ENCODE measurements around the gene SPATA24. TPM values are rescaled to one million over a fixed set of nuclear protein-coding genes. Genes with fewer than 3 reads are reported as not detected.

SPATA24 gene
- total RNA-seq, 2 donors from 2014 or later: 18.9 TPM; not detected in 1

DNA sequence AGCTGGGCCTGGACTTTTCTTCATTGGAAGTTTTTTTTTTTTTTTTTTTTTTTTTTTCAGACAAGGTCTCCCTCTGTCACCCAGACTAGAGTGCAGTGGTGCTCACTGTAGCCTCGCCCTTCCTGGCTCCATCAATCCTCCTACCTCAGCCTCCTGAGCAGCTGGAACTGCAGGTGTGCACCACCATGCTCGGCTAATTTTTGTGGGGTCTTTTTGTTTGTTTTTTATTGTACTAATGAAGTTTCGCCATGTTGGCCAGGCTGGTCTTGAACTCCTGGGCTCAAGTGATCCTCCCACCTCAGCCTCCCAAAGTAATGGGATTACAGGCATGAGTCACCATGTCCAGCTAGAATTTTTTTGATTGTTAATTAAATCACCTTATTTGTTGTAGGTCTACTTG lies 31.8 kb upstream of the SPATA24 start:
- ATAC-seq (no peak), DNase-seq (no peak)
- H3K36me3 ChIP-seq (replicated peaks in 1 of 2; ENCODE audit: insufficient read depth in 1 of 2, low read depth in 2 of 2): no peaks in the 10 kb centered on the region
- TF ChIP-seq, protein P1, sequence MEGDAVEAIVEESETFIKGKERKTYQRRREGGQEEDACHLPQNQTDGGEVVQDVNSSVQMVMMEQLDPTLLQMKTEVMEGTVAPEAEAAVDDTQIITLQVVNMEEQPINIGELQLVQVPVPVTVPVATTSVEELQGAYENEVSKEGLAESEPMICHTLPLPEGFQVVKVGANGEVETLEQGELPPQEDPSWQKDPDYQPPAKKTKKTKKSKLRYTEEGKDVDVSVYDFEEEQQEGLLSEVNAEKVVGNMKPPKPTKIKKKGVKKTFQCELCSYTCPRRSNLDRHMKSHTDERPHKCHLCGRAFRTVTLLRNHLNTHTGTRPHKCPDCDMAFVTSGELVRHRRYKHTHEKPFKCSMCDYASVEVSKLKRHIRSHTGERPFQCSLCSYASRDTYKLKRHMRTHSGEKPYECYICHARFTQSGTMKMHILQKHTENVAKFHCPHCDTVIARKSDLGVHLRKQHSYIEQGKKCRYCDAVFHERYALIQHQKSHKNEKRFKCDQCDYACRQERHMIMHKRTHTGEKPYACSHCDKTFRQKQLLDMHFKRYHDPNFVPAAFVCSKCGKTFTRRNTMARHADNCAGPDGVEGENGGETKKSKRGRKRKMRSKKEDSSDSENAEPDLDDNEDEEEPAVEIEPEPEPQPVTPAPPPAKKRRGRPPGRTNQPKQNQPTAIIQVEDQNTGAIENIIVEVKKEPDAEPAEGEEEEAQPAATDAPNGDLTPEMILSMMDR (IDR thresholded peaks at IDR 0.05): no peak
- no peak for TF ChIP-seq POLR2A (IDR thresholded peaks at IDR 0.05)
- H3K4me1 ChIP-seq: peaks cover 10% of the 10 kb centered on the region
- intact Hi-C loops (cut with DNase I): no loop called here
- H3K9me3 ChIP-seq: no peaks in the 10 kb centered on the region
- H3K4me3 ChIP-seq: no peak overlapping the region
- H3K27me3 ChIP-seq: no peaks in the 10 kb centered on the region
- no peak overlapping the region for H3K27ac ChIP-seq
- 93 to 94% methylated on average over 3 of the region's 3 CpGs for WGBS, 2 donors

DNA sequence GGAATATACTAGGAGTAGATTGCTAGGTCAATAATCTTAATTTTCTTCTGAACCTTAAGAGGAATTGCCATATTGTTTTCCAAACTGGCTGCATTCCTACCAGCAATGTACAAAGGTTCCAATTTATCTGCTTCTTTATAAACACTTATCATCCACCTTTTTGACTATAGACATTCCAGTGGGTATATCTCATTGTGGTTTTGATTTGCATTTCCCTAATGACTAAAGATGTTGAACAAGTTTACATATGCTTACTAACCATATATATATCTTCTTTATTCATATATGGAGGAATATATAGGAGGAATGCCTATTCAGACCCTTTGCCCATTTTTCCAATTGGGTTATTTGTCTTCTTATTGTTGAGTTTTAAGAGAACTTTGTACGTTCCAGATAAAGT lies 27.8 kb upstream of the SPATA24 start:
- 61 to 70% methylated on average over 1 of the region's 1 CpG for WGBS, 2 donors
- ATAC-seq (no peak), DNase-seq (no peak)
- Histone ChIP-seq H3K4me1 (no peaks in the 10 kb centered on the region), H3K9me3 (no peaks in the 10 kb centered on the region), H3K36me3 (replicated peaks in 1 of 2; ENCODE audit: insufficient read depth in 1 of 2, low read depth in 2 of 2) (no peaks in the 10 kb centered on the region), H3K27ac (no peak overlapping the region), H3K4me3 (no peak overlapping the region), H3K27me3 (no peaks in the 10 kb centered on the region)
- TF ChIP-seq, protein P1 (IDR thresholded peaks at IDR 0.05): no peak
- no peak for TF ChIP-seq POLR2A (IDR thresholded peaks at IDR 0.05)
- intact Hi-C loops (cut with DNase I): no loop called here

DNA sequence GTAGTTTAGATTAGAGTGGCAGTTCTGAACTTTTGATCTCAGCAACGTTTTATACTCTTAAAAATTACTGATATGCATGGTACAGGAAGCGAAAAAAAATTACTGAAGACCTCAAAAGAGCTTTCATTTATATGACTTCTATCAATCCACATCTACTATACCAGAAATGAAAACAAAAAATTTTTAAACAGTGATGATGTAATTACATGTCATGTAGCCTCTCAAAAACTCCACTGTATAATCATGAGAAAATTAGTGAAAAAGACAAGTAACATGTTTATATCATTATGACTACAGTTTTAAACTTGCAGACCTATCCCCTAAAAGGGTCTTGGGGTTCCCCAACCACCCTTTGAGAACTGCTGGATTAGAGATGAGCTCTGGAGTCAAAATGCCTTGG lies 26.1 kb upstream of the SPATA24 start:
- DNase-seq (no peak), ATAC-seq (no peak)
- 73 to 82% methylated on average over 2 of the region's 2 CpGs for WGBS, 2 donors
- TF ChIP-seq, protein P1 (IDR thresholded peaks at IDR 0.05): no peak
- TF ChIP-seq POLR2A (IDR thresholded peaks at IDR 0.05): no peak
- Histone ChIP-seq H3K4me1 (no peaks in the 10 kb centered on the region), H3K4me3 (no peak overlapping the region), H3K9me3 (no peaks in the 10 kb centered on the region), H3K36me3 (replicated peaks in 1 of 2; ENCODE audit: insufficient read depth in 1 of 2, low read depth in 2 of 2) (no peaks in the 10 kb centered on the region), H3K27me3 (no peaks in the 10 kb centered on the region), H3K27ac (no peak overlapping the region)
- intact Hi-C loops (cut with DNase I): no loop called here

DNA sequence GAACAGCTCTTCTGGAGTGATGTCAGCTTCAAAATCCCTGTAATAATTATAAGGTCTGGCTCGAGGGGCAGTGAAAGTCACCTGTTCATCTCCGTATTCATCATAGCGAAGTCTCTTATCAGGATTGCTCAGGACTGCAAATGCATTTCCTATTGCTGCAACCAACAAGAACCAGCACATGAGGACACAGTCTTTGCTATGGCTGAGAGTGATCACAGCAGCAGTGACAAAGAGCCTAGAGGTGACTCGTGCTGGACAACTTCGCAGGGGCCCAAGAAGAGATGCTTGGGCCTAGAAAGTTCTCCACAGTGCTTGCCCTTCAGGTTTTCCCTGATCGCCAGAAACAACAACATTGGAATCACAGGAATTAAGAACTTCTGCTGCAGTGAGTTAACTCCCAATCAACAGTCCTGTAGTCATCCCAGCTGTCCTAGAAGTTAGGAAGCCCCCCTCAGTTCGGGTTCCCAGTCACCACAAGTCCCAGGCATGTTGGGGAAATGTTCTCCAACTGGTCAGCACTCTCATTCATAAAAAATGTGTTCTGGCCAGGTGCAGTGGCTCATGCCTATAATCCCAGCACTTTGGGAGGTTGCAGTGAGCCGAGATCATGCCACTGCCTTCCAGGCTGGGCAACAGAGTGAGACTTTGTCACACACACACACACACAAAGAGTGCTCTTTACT lies 22.5 kb upstream of the SPATA24 start:
- DNase-seq (no peak), ATAC-seq (no peak)
- intact Hi-C loops (cut with DNase I): loop anchor here (10.0 kb wide), 2 partner anchors 88 to 338 kb away; no protein-coding TSS in a partner anchor
- Histone ChIP-seq H3K4me1 (no peaks in the 10 kb centered on the region), H3K27me3 (no peaks in the 10 kb centered on the region), H3K9me3 (no peaks in the 10 kb centered on the region), H3K27ac (no peak overlapping the region), H3K4me3 (no peak overlapping the region), H3K36me3 (replicated peaks in 1 of 2; ENCODE audit: insufficient read depth in 1 of 2, low read depth in 2 of 2) (no peaks in the 10 kb centered on the region)
- 74 to 84% methylated on average over 3 to 8 of the region's 8 CpGs for WGBS, 2 donors
- TF ChIP-seq, protein P1 (IDR thresholded peaks at IDR 0.05): no peak
- no peak for TF ChIP-seq POLR2A (IDR thresholded peaks at IDR 0.05)

DNA sequence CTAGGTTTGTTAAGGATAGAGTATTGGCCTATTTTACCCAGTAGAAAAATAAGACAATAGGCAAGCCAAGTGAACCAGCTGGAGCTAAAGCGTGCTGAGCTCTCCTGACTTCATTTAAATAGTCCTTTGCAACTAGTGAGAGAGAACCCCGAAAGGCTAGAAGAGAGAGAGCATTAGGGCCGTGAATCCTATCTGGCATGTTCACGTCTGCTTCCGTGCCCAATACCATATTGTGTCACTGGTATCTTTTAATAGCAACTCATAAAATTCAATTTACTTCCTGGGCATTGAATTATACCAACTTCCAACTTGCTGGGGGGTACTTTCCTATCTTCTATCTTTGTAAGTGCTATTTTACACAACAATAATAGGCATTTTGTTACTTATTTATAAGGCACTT lies 21.6 kb upstream of the SPATA24 start:
- ATAC-seq (no peak), DNase-seq (no peak)
- Histone ChIP-seq H3K36me3 (replicated peaks in 1 of 2; ENCODE audit: insufficient read depth in 1 of 2, low read depth in 2 of 2) (no peaks in the 10 kb centered on the region), H3K27ac (no peak overlapping the region), H3K4me3 (no peak overlapping the region), H3K4me1 (no peaks in the 10 kb centered on the region), H3K9me3 (no peaks in the 10 kb centered on the region), H3K27me3 (no peaks in the 10 kb centered on the region)
- 81 to 87% methylated on average over 5 of the region's 5 CpGs for WGBS, 2 donors
- TF ChIP-seq, protein P1 (IDR thresholded peaks at IDR 0.05): no peak
- no peak for TF ChIP-seq POLR2A (IDR thresholded peaks at IDR 0.05)
- intact Hi-C loops (cut with DNase I): loop anchor here (10.0 kb wide), 2 partner anchors 89 to 339 kb away; no protein-coding TSS in a partner anchor

Measured in body of pancreas (tissue), 4 donors.